Measurements from ENCODE around the gene LSM10. TPM values are rescaled to one million over a fixed set of nuclear protein-coding genes. Genes with fewer than 3 reads are reported as not detected.

LSM10 gene
- total and polyA plus RNA-seq, 2 of the 4 experiments (the other 2 are of a cell fraction), result 11.7 to 78.9 TPM

DNA sequence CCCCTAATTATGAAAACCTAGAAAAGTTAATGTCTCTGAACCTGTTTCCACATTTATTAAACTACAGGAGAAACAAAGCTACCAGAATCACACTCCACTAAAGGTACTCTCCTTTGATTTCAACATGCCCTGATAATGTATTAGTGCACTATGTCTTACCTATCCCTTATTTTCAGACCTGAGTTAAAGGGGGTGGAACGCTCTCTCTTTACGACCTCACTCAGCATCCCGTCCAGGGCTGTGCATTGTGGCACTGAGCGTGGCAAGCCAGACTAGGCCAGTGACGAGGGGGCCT is 678 bp downstream of the LSM10 start:
- POLR2A ChIA-PET (ENCODE audit: unreplicated experiment), result no interaction called here
- Histone ChIP-seq H3K4me2 (ENCODE audit: low read depth, low read length) (peak overlapping the region; percentile 82), H3K4me1 (ENCODE audit: control insufficient read depth, insufficient read depth, low read length) (no peaks in the 10 kb centered on the region), H3K27me3 (ENCODE audit: control insufficient read depth, insufficient read depth, low read length) (no peaks in the 10 kb centered on the region), H3K9me3 (ENCODE audit: control insufficient read depth, insufficient read depth, low read length) (no peaks in the 10 kb centered on the region), H4K8ac (ENCODE audit: low read depth in 2 of 2, low read length in 2 of 2) (peak overlapping the region; percentile 46 to 82; a peak in 3 of 4 replicates), H4K5ac (ENCODE audit: low read depth, low read length) (peak overlapping the region; percentile 24; the same call in 1 of the 2 replicates), H2BK15ac (ENCODE audit: low read depth, low read length) (no peak overlapping the region), H2BK5ac (ENCODE audit: low read depth, low read length, poor library complexity, severe bottlenecking) (peak overlapping the region; percentile 58), H4K20me1 (ENCODE audit: insufficient read depth, low read length) (no peaks in the 10 kb centered on the region), H2AK5ac (ENCODE audit: low read depth, low read length) (peak overlapping the region; percentile 93), H2BK20ac (ENCODE audit: low read depth, low read length) (no peak overlapping the region), H3K23ac (ENCODE audit: low read depth, low read length) (peak overlapping the region; percentile 83), H3K79me1 (ENCODE audit: low read depth in 1 of 2, low read length in 2 of 2) (peaks cover 16 to 41% of the 10 kb centered on the region in 2 experiments), H3K36me3 (ENCODE audit: control insufficient read depth, insufficient read depth, low read length) (peaks cover 14% of the 10 kb centered on the region), H3K18ac (ENCODE audit: low read depth, low read length) (no peak overlapping the region; the same call in 1 of the 2 replicates), H3K27ac (ENCODE audit: insufficient read depth, low read length) (peak overlapping the region; percentile 81), H2BK120ac (ENCODE audit: low read depth, low read length) (no peak overlapping the region), H3K9ac (ENCODE audit: low read depth, low read length) (peak overlapping the region; percentile 90), H2AK9ac (replicated peaks; ENCODE audit: low read depth, low read length, poor library complexity) (peak overlapping the region; percentile 10), H3K4me3 (ENCODE audit: insufficient read depth, low read depth, low read length) (peak overlapping the region; percentile 85), H2AFZ (replicated peaks; ENCODE audit: low read length, poor library complexity) (peak overlapping the region; percentile 94), H3K4ac (ENCODE audit: low read depth, low read length) (peak overlapping the region; percentile 74), H3K9me1 (ENCODE audit: insufficient read depth, low read length) (peaks cover 9% of the 10 kb centered on the region), H3K14ac (replicated peaks; ENCODE audit: low read depth, low read length) (peak overlapping the region; percentile 82), H4K91ac (ENCODE audit: insufficient read depth, low read depth, low read length) (peak overlapping the region; percentile 46; the same call in 1 of the 2 replicates), H3K56ac (ENCODE audit: extremely low read depth, insufficient read depth, low read length) (peak overlapping the region; percentile 76)
- 3% methylated on average over 4 of the region's 5 CpGs; no CpG with 5 or more reads in 1 of the 2 experiments for WGBS, 2 experiments (ENCODE audit: extremely low coverage in 2 of 2, insufficient read length in 1 of 2)
- CTCF ChIA-PET, result interaction anchor here (1.0 to 1.1 kb wide), 2 partner anchors 11 to 28 kb away, joined by 3 to 4 read pairs; no protein-coding TSS in a partner anchor
- intact Hi-C loops (cut with micrococcal nuclease) (loop anchor here (1.0 kb wide), 1 partner anchor 10 kb away; no protein-coding TSS in a partner anchor), in situ Hi-C loops (cut with MboI; ENCODE audit: low sequenced_read_pairs) (no loop called here), dilution Hi-C loops (cut with HindIII; ENCODE audit: low sequenced_read_pairs, unreplicated experiment) (no loop called here)
- no peak for TF ChIP-seq CEBPB (IDR thresholded peaks at IDR 0.05; ENCODE audit: low read depth, low read length)
- TF ChIP-seq SMC3 (IDR thresholded peaks at IDR 0.05; ENCODE audit: low read depth, low read length), result no peak
- TF ChIP-seq MAZ (IDR thresholded peaks at IDR 0.05; ENCODE audit: borderline replicate concordance, low read depth, low read length), result 0 out of 2 replicates have a peak, but pooled peaks have one; percentile 13
- no peak for TF ChIP-seq POLR2A (IDR thresholded peaks at IDR 0.05; ENCODE audit: low read depth, low read length)
- TF ChIP-seq RCOR1 (IDR thresholded peaks at IDR 0.05; ENCODE audit: insufficient replicate concordance, low read length), result no peak
- no TSS peak for BruUV-seq (replicated peaks)
- ATAC-seq (ENCODE audit: low read depth), result no peak; the same call in 1 of the 2 replicates
- DNase-seq, result no peak
